A549 (cell line): ENCODE data around the gene CHSY3. TPM values are rescaled to one million over a fixed set of nuclear protein-coding genes. Genes with fewer than 3 reads are reported as not detected.

ENCODE experiments used
- ATAC-seq, 2 experiments: fragments of 200-7000 bp in 1 of 2; fragments of >200 bp in 1 of 2; cut with Nextera tagmentation in 1 of 2; cut with Tn5 transposase in 1 of 2; 3 replicates each; pipeline versions ENCODE4 v1.8.0 to v1.9.1; 2018 to 2020; ENCODE audit warnings: mild to moderate bottlenecking in 1 of 2, moderate library complexity in 1 of 2
- CTCF ChIA-PET: fragments of 300-600 bp; sonication (Branson Sonifier 250); formaldehyde crosslinking; extraction: SDS; loops from one replicate; lab custom pipeline; 2021; ENCODE audit warnings: antibody characterized with exemption, inconsistent platforms; lab: Yijun Ruan, JAX
- POLR2A ChIA-PET: fragments of 350-600 bp; formaldehyde crosslinking; extraction: SDS; loops from one replicate; lab custom pipeline; 2021; ENCODE audit warnings: antibody characterized with exemption, inconsistent platforms; lab: Yijun Ruan, JAX
- DNase-seq, 2 experiments: peaks; one replicate each; pipeline versions ENCODE4 v3.0.0 to v3.0.0-alpha.2; 2011 to 2016; ENCODE audit warnings: low read depth in 1 of 2, low spot score in 1 of 2
- FAIRE-seq: peaks from 2 replicates; lab custom pipeline; 2011; peaks lifted over from hg19 to GRCh38; lab: Jason Lieb, UNC
- H3K27ac ChIP-seq, 2 experiments: fragments of >200 bp; sonication (Bioruptor Twin); formaldehyde crosslinking; 3 replicates each; pipeline ENCODE4 v1.5.1; 2016 to 2017
- H3K4me1 ChIP-seq: fragments of >200 bp; sonication (Bioruptor Twin); formaldehyde crosslinking; 3 replicates; pipeline ENCODE4 v1.6.1; 2016
- H3K4me2 ChIP-seq: fragments of >200 bp; sonication (Bioruptor Twin); formaldehyde crosslinking; 3 replicates; pipeline ENCODE4 v1.6.1; 2016
- H3K4me3 ChIP-seq: fragments of >200 bp; sonication (Bioruptor Twin); formaldehyde crosslinking; 3 replicates; pipeline ENCODE4 v1.5.1; 2016
- H3K9me3 ChIP-seq: fragments of >200 bp; sonication (Bioruptor Twin); formaldehyde crosslinking; 3 replicates; pipeline ENCODE4 v1.6.1; 2016
- ATOH8 ChIP-seq: fragments of 250-450 bp; sonication (Bioruptor Pico); IDR thresholded peaks from 2 replicates; pipeline ENCODE4 v1.5.0; 2020; ENCODE audit warnings: low read depth, mild to moderate bottlenecking, moderate library complexity
- BCL3 ChIP-seq: fragments of >200 bp; sonication (Bioruptor Twin); formaldehyde crosslinking; IDR thresholded peaks from 3 replicates; pipeline ENCODE4 v1.6.1; 2016
- BHLHE40 ChIP-seq: IDR thresholded peaks from 2 replicates; pipeline ENCODE4 v1.6.1; 2012; ENCODE audit warnings: low read depth, low read length, inconsistent platforms
- CTCF ChIP-seq: fragments of >200 bp; sonication (Bioruptor Twin); formaldehyde crosslinking; IDR thresholded peaks from 3 replicates; pipeline ENCODE4 v1.5.1; 2016
- EHF ChIP-seq: fragments of 250-450 bp; sonication (Bioruptor Pico); IDR thresholded peaks from 2 replicates; pipeline ENCODE4 v1.5.0; 2020; ENCODE audit warnings: mild to moderate bottlenecking
- EP300 ChIP-seq, 2 experiments: fragments of >200 bp; sonication (Bioruptor Twin); formaldehyde crosslinking; IDR thresholded peaks; 2 replicates in 1 of 2; 3 replicates in 1 of 2; pipeline ENCODE4 v1.6.1; 2016 to 2017
- FOSL2 ChIP-seq, 2 experiments: fragments of 450-650 bp in 1 of 2; fragments of >200 bp in 1 of 2; sonication (Bioruptor Twin) in 1 of 2; formaldehyde crosslinking; IDR thresholded peaks; 2 replicates each; pipeline versions ENCODE4 v1.5.0 to v1.6.1; 2016 to 2020; ENCODE audit warnings: mild to moderate bottlenecking in 1 of 2, moderate library complexity in 1 of 2
- FOXS1 ChIP-seq: fragments of 250-450 bp; sonication (Bioruptor Pico); IDR thresholded peaks from 2 replicates; pipeline ENCODE4 v1.5.0; 2020; ENCODE audit warnings: mild to moderate bottlenecking, moderate library complexity
- GATA3 ChIP-seq: IDR thresholded peaks from 2 replicates; pipeline ENCODE4 v1.6.1; 2012; ENCODE audit warnings: borderline replicate concordance
- HDAC2 ChIP-seq: fragments of 200-600 bp; sonication (generic); IDR thresholded peaks from 2 replicates; pipeline ENCODE4 v1.6.1; 2016
- HEYL ChIP-seq: fragments of 250-450 bp; sonication (Bioruptor Pico); IDR thresholded peaks from 2 replicates; pipeline ENCODE4 v1.8.0; 2021; ENCODE audit warnings: mild to moderate bottlenecking, moderate library complexity
- HOXA7 ChIP-seq: fragments of 250-450 bp; sonication (Bioruptor Pico); IDR thresholded peaks from 2 replicates; pipeline ENCODE4 v1.5.0; 2020; ENCODE audit warnings: mild to moderate bottlenecking, moderate library complexity
- KDM1A ChIP-seq: fragments of 200-600 bp; sonication (generic); IDR thresholded peaks from 2 replicates; pipeline ENCODE4 v1.6.1; 2016; ENCODE audit warnings: low read depth, mild to moderate bottlenecking
- MAFK ChIP-seq: fragments of 450-650 bp; IDR thresholded peaks from 2 replicates; pipeline ENCODE4 v1.6.1; 2014; ENCODE audit not compliant: partially characterized antibody
- PBX3 ChIP-seq: IDR thresholded peaks from 2 replicates; pipeline ENCODE4 v1.6.1; 2012
- POLR2A ChIP-seq: IDR thresholded peaks from 2 replicates; pipeline ENCODE4 v1.6.1; 2012; ENCODE audit warnings: mild to moderate bottlenecking, low read length
- RAD21 ChIP-seq, 2 experiments: fragments of >200 bp in 1 of 2; sonication (Bioruptor Twin) in 1 of 2; formaldehyde crosslinking in 1 of 2; IDR thresholded peaks in 1 of 2; conservative IDR thresholded peaks in 1 of 2; 2 replicates in 1 of 2; 3 replicates in 1 of 2; pipeline ENCODE4 v1.6.1; 2012 to 2018; ENCODE audit warnings: inconsistent platforms in 1 of 2
- RCOR1 ChIP-seq: fragments of 150-350 bp; IDR thresholded peaks from 2 replicates; pipeline ENCODE4 v1.6.1; 2014; ENCODE audit warnings: antibody characterized with exemption, low read length, low read depth
- REST ChIP-seq: fragments of 200-600 bp; sonication (generic); IDR thresholded peaks from 2 replicates; pipeline ENCODE4 v1.6.1; 2016; ENCODE audit warnings: antibody characterized with exemption, mild to moderate bottlenecking, moderate library complexity
- SMC3 ChIP-seq: fragments of >200 bp; sonication (Bioruptor Twin); formaldehyde crosslinking; IDR thresholded peaks from 3 replicates; pipeline ENCODE4 v1.6.1; 2018; ENCODE audit warnings: inconsistent platforms
- SREBF2 ChIP-seq: fragments of 450-650 bp; IDR thresholded peaks from 2 replicates; pipeline ENCODE4 v1.6.1; 2014; ENCODE audit warnings: mild to moderate bottlenecking, moderate library complexity
- TFCP2L1 ChIP-seq: fragments of 250-450 bp; sonication (Bioruptor Pico); IDR thresholded peaks from 2 replicates; pipeline ENCODE4 v1.5.0; 2021; ENCODE audit warnings: mild to moderate bottlenecking
- WGBS: methylation state at CpG from one replicate; pipeline ENCODE4 v1.1.6; 2017; ENCODE audit errors: missing lambda C conversion rate; 5-methylcytosine and 5-hydroxymethylcytosine counted together
- polyA plus RNA-seq, 4 experiments: library from polyadenylated mRNA; depleted of rRNA in 3 of 4; stranded (reverse); fragments of >200 nt; fragmentation: RNase III in 1 of 4; extraction: RNeasy Plus Mini Kit Qiagen cat#74134 plus additional on column Dnase treatment in 1 of 4; gene quantifications; 2 replicates in 3 of 4; 3 replicates in 1 of 4; pipeline ENCODE4 v1.2.3, GENCODE V29; 2011 to 2017

CHSY3 gene
- polyA plus RNA-seq, 2 of the 4 experiments (the other 2 are of a cell fraction) = 0.06 to 0.12 TPM

- TF ChIP-seq SMC3 (peak; percentile 47; the same call in 2 of the 3 replicates), HOXA7 (CRISPR knock-in tag) (no peak), BCL3 (no peak), RAD21 (conservative IDR thresholded peaks at IDR 0.05 in 1 of 2, IDR thresholded peaks at IDR 0.05 in 1 of 2) (peak; percentile 53 to 67; a peak in 4 of 5 replicates), HDAC2 (no peak), SREBF2 (no peak), FOSL2 (IDR thresholded peaks at IDR 0.05) (no peak), FOSL2 (CRISPR knock-in tag; IDR thresholded peaks at IDR 0.05) (no peak), EHF (CRISPR knock-in tag) (no peak), MAFK (no peak), TFCP2L1 (no peak), CTCF (peak; percentile 51), PBX3 (no peak)
- TF ChIP-seq, all 56 proteins: peak for 3
- Histone ChIP-seq H3K4me1 (no peaks in the 10 kb centered on the region), H3K4me3 (no peak overlapping the region), H3K9me3 (no peaks in the 10 kb centered on the region), H3K4me2 (no peak overlapping the region), H3K27ac (no peak overlapping the region)
- ChIA-PET POLR2A (no interaction called here), CTCF (interaction anchor here (1.0 kb wide), 1 partner anchor 416 kb away, joined by 3 read pairs; no protein-coding TSS in a partner anchor)
- ATAC-seq (no peak), FAIRE-seq (no peak), DNase-seq (peak in 1 of 2 experiments; percentile 19)
Measured at GRCh38 chr5:129899454-129899853, 4.8 kb upstream of the CHSY3 start.

- no peak for ATAC-seq
- H3K4me3 ChIP-seq = no peak overlapping the region
- ChIA-PET POLR2A (no interaction called here), CTCF (no interaction called here)
- no peak for DNase-seq
- H3K9me3 ChIP-seq = no peaks in the 10 kb centered on the region
- peaks cover 12% of the 10 kb centered on the region for H3K4me1 ChIP-seq
- H3K27ac ChIP-seq = no peak overlapping the region
- WGBS = 79% methylated on average over 6 of the region's 6 CpGs
- no peak overlapping the region for H3K4me2 ChIP-seq
- TF ChIP-seq RCOR1 = no peak
- no peak for TF ChIP-seq ATOH8 (CRISPR knock-in tag)
- no peak for TF ChIP-seq FOXS1 (CRISPR knock-in tag)
- TF ChIP-seq HEYL (CRISPR knock-in tag) = no peak
- TF ChIP-seq MAFK = no peak
- TF ChIP-seq TFCP2L1 = no peak
- TF ChIP-seq POLR2A = no peak
- TF ChIP-seq GATA3 = no peak
- no peak for TF ChIP-seq EP300 (IDR thresholded peaks at IDR 0.05)
- TF ChIP-seq HOXA7 (CRISPR knock-in tag) = no peak
- TF ChIP-seq KDM1A = no peak
- no peak for TF ChIP-seq FOSL2 (IDR thresholded peaks at IDR 0.05)
- no peak for TF ChIP-seq FOSL2 (CRISPR knock-in tag; IDR thresholded peaks at IDR 0.05)
- no peak for TF ChIP-seq BHLHE40
- TF ChIP-seq REST = no peak
- FAIRE-seq = no peak
Measured at GRCh38 chr5:129902816-129903215, 1.4 kb upstream of the CHSY3 start.
